Measurements from ENCODE around the gene ACSS2. TPM values are rescaled to one million over a fixed set of nuclear protein-coding genes. Genes with fewer than 3 reads are reported as not detected.
"Not testable (repeated sequence)": the region's sequence is repeated elsewhere in the genome, so short reads cannot be mapped to it uniquely, and the experiment has no call there.

Gene ACSS2
- total RNA-seq, 4 donors from 2014 or later, result 158 to 473 (median 267) TPM

GRCh38 chr20:34891166-34892062 lies 15.0 kb downstream of the ACSS2 start:
- H3K27ac ChIP-seq, result no peak overlapping the region
- peaks cover 0 to 11% (median 0%) of the 10 kb centered on the region in 3 donors for H3K36me3 ChIP-seq
- peaks cover 0 to 35% (median 0%) of the 10 kb centered on the region in 4 donors for H3K4me1 ChIP-seq
- TF ChIP-seq CTCF (IDR thresholded peaks at IDR 0.05) (no peak), POLR2A (IDR thresholded peaks at IDR 0.05) (no peak)
- no peaks in the 10 kb centered on the region for H3K27me3 ChIP-seq
- DNase-seq, result no peak
- H3K4me3 ChIP-seq, result no peak overlapping the region
- H3K9me3 ChIP-seq, result no peaks in the 10 kb centered on the region

GRCh38 chr20:34892671-34893070 lies 16.3 kb downstream of the ACSS2 start:
- H3K4me1 ChIP-seq, result peaks cover 0 to 39% (median 0%) of the 10 kb centered on the region in 4 donors
- no peak overlapping the region for H3K27ac ChIP-seq
- TF ChIP-seq CTCF (IDR thresholded peaks at IDR 0.05) (no peak), POLR2A (IDR thresholded peaks at IDR 0.05) (no peak)

GRCh38 chr20:34894723-34895122 lies 18.3 kb downstream of the ACSS2 start:
- Histone ChIP-seq H3K9me3 (no peaks in the 10 kb centered on the region), H3K4me3 (no peak overlapping the region), H3K27ac (no peak overlapping the region), H3K4me1 (peaks cover 0 to 35% (median 0%) of the 10 kb centered on the region in 4 donors), H3K27me3 (no peaks in the 10 kb centered on the region), H3K36me3 (peaks cover 0 to 16% (median 0%) of the 10 kb centered on the region in 3 donors)
- no peak for TF ChIP-seq CTCF (IDR thresholded peaks at IDR 0.05)
- TF ChIP-seq POLR2A (IDR thresholded peaks at IDR 0.05), result no peak
- no peak for DNase-seq

More at GRCh38 chr20:34892671-34893070, 16.3 kb downstream of the ACSS2 start:
- Histone ChIP-seq H3K4me3 (no peak overlapping the region), H3K27me3 (no peaks in the 10 kb centered on the region), H3K9me3 (no peaks in the 10 kb centered on the region), H3K36me3 (peaks cover 0 to 18% (median 0%) of the 10 kb centered on the region in 3 donors)
- DNase-seq, result no peak

- no peak overlapping the region for H3K4me3 ChIP-seq
- H3K36me3 ChIP-seq, result peaks cover 0 to 15% (median 0%) of the 10 kb centered on the region in 3 donors
- no peak for DNase-seq
- no peaks in the 10 kb centered on the region for H3K27me3 ChIP-seq
- H3K27ac ChIP-seq, result no peak overlapping the region
- peaks cover 0 to 35% (median 0%) of the 10 kb centered on the region in 4 donors for H3K4me1 ChIP-seq
- TF ChIP-seq CTCF (IDR thresholded peaks at IDR 0.05), result no peak
- TF ChIP-seq POLR2A (IDR thresholded peaks at IDR 0.05), result no peak
- H3K9me3 ChIP-seq, result no peaks in the 10 kb centered on the region
Measured at GRCh38 chr20:34895465-34895864, 19.1 kb downstream of the ACSS2 start.

GRCh38 chr20:34896086-34896621 lies 19.7 kb downstream of the ACSS2 start:
- Histone ChIP-seq H3K27ac (no peak overlapping the region), H3K4me1 (peaks cover 0 to 35% (median 0%) of the 10 kb centered on the region in 4 donors)

GRCh38 chr20:34898129-34898528 lies 21.7 kb downstream of the ACSS2 start:
- H3K4me1 ChIP-seq, result peaks cover 0 to 32% (median 0%) of the 10 kb centered on the region in 4 donors
- not testable (repeated sequence) for DNase-seq, H3K4me3 ChIP-seq

More at GRCh38 chr20:34896086-34896621, 19.7 kb downstream of the ACSS2 start:
- no peak for DNase-seq
- no peak for TF ChIP-seq POLR2A (IDR thresholded peaks at IDR 0.05)
- TF ChIP-seq CTCF (IDR thresholded peaks at IDR 0.05), result no peak
- H3K4me3 ChIP-seq, result no peak overlapping the region
- H3K9me3 ChIP-seq, result no peaks in the 10 kb centered on the region
- peaks cover 0 to 21% (median 0%) of the 10 kb centered on the region in 3 donors for H3K36me3 ChIP-seq
- H3K27me3 ChIP-seq, result no peaks in the 10 kb centered on the region

GRCh38 chr20:34898731-34899130 lies 22.3 kb downstream of the ACSS2 start:
- not testable (repeated sequence) for H3K27me3 ChIP-seq, H3K9me3 ChIP-seq, DNase-seq, H3K4me3 ChIP-seq, H3K27ac ChIP-seq
- H3K4me1 ChIP-seq, result peaks cover 0 to 34% (median 0%) of the 10 kb centered on the region in 4 donors
- peaks cover 0 to 24% (median 0%) of the 10 kb centered on the region in 3 donors for H3K36me3 ChIP-seq

More at GRCh38 chr20:34898129-34898528, 21.7 kb downstream of the ACSS2 start:
- H3K27ac ChIP-seq, H3K9me3 ChIP-seq, H3K27me3 ChIP-seq: not testable (repeated sequence)
- peaks cover 0 to 24% (median 0%) of the 10 kb centered on the region in 3 donors for H3K36me3 ChIP-seq

Measured in Peyer's patch (tissue), 4 donors.